K562 (cell line): ENCODE results near the gene AK2.

Experiments
- ERF ChIP-seq: fragments of 450-650 bp; formaldehyde crosslinking; IDR thresholded peaks from 2 replicates; pipeline ENCODE4 v1.4.0; 2020; ENCODE audit warnings: mild to moderate bottlenecking, mixed read lengths
- GABPB1 ChIP-seq: sonication (generic); formaldehyde crosslinking; IDR thresholded peaks from 2 replicates; pipeline ENCODE4 v1.8.0; 2022; ENCODE audit warnings: mild to moderate bottlenecking, missing genetic modification reagents
- NRF1 ChIP-seq, 2 experiments: fragments of 450-650 bp; IDR thresholded peaks in 1 of 2; conservative IDR thresholded peaks in 1 of 2; 2 replicates each; pipeline ENCODE4 v1.6.1; 2014; ENCODE audit warnings: mild to moderate bottlenecking in 2 of 2
- THRAP3 ChIP-seq: fragments of 450-650 bp; IDR thresholded peaks from 2 replicates; pipeline ENCODE4 v1.6.1; 2016; ENCODE audit warnings: mild to moderate bottlenecking, inconsistent platforms, borderline replicate concordance
- TF ChIP-seq, protein P1 (sequence below): fragments of 450-650 bp; formaldehyde crosslinking; IDR thresholded peaks from 2 replicates; pipeline ENCODE4 v1.4.0; 2020; ENCODE audit warnings: mild to moderate bottlenecking

DNA sequence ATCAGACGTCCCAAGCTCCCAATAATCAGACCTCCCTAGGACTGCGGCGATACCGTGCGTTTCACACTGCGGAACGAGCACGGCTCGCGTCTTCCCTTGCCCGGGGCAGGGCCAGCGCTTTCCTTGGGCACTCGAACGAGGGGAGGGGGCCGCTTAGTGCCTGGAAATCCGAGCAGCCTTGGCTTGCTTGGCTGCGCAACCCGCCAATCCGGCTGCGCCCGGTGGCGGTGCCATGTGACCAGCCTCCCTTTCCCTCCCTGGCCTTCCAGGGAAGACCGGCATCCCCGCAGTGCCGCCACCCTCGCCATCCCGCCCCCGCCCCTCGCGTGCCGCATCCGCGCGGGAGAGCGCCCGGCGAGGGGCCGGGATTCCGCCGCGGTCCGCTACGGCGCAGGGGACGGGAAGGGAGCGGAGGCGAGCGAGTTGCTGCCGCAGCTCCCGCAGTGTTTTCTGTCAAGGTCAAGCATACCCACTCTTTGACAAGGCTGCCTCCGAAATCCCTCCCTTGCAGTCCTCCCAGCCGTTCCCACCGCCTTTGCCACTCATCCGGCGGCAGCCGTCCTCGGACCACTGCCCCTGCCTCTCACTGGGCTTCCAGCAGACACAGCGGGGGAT lies 63.8 kb downstream of the AK2 start:
- TF ChIP-seq, protein P1, sequence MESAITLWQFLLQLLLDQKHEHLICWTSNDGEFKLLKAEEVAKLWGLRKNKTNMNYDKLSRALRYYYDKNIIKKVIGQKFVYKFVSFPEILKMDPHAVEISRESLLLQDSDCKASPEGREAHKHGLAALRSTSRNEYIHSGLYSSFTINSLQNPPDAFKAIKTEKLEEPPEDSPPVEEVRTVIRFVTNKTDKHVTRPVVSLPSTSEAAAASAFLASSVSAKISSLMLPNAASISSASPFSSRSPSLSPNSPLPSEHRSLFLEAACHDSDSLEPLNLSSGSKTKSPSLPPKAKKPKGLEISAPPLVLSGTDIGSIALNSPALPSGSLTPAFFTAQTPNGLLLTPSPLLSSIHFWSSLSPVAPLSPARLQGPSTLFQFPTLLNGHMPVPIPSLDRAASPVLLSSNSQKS (CRISPR knock-in tag) = no peak
- TF ChIP-seq THRAP3 (no peak), ERF (no peak), GABPB1 (CRISPR knock-in tag) (no peak), NRF1 (conservative IDR thresholded peaks at IDR 0.05 in 1 of 2, IDR thresholded peaks at IDR 0.05 in 1 of 2) (no peak)
